GM21786 (cell line): ENCODE measurements around the gene TOB2.
A peak's percentile ranks its signal among the peaks of the same experiment; 100 is the strongest.
"Not testable (repeated sequence)": the region's sequence is repeated elsewhere in the genome, so short reads cannot be mapped to it uniquely, and the experiment has no call there.

Source experiments
- ATAC-seq: cut with Tn5 transposase; IDR thresholded peaks from one replicate; pipeline ENCODE4 v1.9.1; 2021; ENCODE audit not compliant: unreplicated experiment

Gene TOB2

GRCh38 chr22:41468381-41469217, 22.0 kb upstream of the TOB2 start, which contains the start of the genes ACO2 and PHF5A:
TSS of gene ACO2 (plus strand) at chr22:41469117. CDS start at chr22:41469147, 30 bp downstream.
TSS of gene PHF5A (minus strand) at chr22:41468692. CDS start at chr22:41468653, 39 bp downstream.
- ATAC-seq, result peak; percentile 90

- no peak for ATAC-seq
These were observed 15.3 kb upstream of the TOB2 start for GRCh38 chr22:41461901-41462300.

DNA sequence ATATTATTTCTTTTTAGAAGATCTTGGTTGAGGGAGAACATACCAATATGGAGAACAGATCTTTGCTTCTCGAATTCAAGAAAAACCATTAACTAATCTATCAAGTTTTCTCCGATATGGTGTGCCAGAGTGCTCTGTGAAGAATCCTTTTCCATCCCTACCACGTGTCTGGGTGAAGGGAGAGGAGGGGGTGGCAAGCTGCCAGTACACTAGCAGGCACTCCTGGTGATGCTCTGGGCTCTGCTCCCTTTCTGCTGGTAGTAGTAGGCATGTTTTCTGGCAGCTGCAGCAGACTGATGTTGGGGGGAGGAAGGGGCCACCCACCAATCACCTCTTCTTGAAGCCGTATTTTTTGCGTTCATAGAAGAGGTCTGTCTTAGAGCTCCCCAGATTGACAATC, 13.5 kb upstream of the TOB2 start:
- not testable (repeated sequence) for ATAC-seq

DNA sequence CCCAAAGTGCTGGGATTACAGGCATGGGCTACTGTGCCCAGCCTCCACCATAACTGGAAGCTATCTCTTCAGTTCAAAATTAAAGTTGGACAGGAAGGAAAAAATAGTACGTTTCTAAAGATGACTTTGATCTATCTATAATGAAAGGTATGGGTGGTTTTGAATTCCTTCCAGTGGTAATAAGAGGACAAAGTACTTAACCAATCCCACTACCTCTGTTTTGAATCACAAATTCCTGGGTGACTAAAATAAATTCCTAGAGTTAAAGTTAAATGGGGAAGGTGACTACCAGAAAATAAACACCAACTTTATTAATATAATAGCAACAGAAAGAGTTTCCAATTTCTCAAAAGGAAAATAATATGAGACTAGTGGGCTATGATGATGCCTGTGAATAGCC, 12.8 kb upstream of the TOB2 start:
- no peak for ATAC-seq

GRCh38 chr22:41458161-41458728, 11.6 kb upstream of the TOB2 start:
- no peak for ATAC-seq

- ATAC-seq, result peak; percentile 44
These were observed 1.7 kb upstream of the TOB2 start for GRCh38 chr22:41448189-41448808.

DNA sequence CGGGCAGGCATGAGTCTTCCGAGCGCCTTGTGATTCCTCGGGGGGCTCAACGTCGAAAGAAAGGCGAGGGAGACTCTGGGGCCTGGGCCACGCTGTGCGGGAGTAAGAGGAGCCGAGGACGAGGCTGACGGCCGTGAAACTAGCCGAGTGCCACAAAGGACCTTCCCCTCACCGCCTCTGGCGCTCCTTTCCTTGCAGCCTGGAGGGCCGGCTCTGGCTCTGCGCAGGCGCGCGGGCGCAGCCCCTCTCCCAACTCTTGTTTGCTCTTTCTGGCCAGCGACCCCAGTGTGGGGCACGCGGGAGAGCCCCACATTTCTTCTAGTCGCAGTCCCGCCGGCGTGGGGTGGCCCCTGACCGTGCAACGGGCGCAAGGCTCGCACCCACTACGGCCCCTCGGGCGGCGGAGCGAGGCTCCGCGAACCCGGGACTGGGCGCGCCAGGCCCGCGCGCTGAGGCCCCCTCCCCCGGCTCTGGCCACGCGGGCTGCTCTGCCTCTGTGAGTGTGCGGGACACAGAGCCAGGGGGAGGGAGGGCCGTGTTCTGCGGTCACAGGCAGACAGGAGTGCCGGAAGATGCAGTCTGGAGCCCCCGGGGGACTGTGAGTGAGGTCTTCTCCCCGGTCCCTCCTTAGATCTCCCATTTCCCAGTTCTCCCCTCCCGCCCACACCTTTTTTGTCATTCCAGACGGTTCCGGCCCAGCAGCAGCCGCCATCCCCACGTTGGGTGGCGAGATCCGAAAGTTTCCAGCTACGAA, 1.0 kb upstream of the TOB2 start:
- ATAC-seq, result no peak

DNA sequence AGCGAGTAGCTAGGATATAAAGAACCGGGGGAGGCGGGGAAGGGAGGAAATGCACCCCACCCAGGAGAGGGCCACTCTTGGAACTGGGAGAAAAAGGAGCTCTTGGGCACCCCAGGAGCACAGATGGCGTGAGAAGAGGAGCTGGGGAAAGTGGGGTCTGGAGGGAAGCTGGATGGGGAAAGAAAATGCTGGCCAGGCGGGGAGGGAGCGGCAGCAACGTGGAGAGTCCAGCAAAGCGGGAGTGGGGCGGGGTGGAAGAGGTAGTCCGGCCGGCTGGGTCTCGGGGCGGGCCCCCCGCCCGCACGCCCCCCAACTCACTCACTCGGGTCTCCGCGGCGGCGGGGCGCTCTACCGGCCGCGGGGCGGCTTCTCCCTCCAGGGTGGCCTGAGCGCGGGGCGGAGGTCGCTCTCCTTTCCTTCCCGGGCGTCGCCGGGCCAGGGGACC, 522 bp downstream of the TOB2 start:
- no peak for ATAC-seq

DNA sequence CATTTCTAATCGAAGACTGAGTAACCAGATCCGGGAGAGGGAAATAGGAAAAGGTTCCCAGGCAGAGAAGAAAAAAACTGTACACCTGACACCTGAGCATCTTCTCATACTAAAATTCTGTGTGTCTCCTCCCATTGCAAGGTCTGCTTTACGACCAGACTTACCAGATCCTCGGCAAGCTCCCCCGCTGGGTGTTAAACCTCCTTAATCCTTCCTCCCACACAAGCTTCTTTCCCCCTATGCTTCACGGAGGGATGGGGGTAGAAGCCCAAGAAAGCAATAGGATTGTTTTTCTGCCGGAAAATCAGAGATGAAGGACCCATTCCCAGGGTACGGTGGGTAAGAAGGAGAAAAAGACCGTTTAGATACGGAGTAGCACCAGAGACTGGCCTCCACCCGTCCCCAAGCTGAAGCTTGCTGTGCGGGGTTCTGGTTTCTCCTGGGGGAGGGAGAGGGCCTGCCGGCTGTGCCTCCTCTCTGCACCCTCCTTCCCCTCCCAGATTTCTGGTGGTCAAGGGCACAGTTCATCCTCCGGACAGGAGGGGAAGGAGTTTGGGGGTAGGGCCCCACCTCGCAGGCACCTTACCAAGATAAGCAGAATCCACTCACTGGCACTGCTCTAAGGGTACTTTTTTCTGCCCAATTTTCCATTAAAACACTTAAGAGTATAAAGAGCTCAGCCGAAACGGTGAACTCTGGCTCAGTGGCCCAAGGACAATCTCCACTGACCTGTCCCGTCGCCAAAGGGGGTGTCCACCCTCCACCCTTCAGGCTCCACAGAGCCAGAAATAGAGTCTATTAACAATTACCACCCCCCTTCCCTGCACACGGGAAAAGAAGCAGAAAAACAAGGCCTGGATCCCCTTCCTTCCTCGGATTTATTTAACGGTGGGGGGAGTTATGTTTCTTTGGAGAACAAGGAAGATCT, 1.2 kb downstream of the TOB2 start:
- ATAC-seq, result no peak

DNA sequence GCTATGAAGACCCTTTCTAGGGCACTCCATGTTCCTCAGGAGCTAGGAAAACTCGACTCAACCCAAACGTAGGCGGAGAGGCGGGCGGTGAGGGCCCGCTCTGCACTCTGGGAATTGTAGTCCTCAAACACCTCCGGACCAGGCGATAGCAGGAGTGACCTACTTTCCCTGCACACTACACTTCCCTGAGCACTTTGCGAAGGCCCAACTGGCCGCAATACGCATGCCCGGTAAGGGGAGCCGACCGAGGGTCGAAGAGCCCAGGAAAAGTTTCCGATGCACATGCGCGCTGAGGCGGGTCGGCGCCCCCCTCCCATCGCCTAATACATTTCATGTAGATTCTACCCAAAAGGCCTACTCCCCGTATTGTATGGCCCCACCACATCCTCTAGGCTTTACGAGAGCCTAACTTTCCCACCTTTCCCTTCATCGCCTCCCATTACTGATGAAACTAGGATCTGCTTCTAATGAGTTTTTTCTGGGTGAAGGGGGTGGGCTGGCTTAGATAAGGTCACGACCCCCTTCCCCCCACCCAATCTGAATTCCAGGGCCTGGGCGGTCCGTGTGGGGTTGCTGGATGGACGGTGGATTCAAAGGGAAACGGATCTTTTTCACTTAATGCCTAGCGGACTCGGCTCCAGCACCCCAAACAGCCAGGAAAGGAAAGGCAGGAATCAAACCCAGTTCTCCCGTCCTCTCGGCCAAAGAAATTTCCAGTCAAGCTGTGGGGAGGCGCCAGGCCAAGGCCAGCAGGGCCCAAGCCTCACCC, 2.1 kb downstream of the TOB2 start:
- ATAC-seq, result peak; percentile 52

- ATAC-seq, result no peak
These were observed 4.3 kb downstream of the TOB2 start for GRCh38 chr22:41442240-41442792.

GRCh38 chr22:41440511-41440910, 6.1 kb downstream of the TOB2 start:
- ATAC-seq, result not testable (repeated sequence)

- no peak for ATAC-seq
These were observed 9.4 kb downstream of the TOB2 start for GRCh38 chr22:41437198-41437597.

DNA sequence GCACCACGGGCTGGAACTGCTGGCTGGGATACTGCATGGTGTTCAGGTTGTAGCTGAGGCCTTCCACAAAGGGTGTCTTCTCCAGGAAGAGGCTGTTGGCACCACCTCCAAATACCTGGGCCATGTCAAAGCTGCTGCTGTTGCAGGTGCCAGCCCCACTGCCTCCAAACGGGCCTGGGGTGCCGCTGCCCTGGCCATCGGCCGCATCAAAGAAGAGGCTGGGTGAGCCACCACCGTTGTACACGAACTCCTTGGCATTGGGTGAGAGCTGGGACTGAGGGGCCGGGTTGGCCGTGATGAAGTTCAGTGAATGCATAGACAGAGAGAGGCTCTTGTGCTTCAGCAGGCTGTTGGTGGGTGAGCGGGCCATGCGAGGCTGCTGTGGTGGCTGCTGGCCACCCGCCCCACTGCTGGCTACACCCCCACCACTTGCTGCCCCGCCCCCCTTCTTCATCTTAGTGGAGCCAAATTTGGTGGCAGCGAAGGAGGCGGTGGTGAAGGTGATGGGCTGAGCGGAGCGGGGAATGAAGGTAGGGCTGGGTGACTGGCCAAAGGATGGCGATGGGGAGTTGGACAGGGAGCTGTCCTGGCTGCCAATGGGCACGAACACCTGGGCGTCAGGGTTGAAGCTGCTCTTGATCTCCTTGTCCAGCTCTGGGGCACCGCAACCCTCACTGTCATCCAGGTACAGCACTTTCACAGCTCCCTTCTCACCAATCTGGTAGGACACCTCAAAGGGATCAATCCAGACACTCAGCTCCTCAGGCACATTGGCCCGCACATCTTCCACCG, 10.1 kb downstream of the TOB2 start:
- no peak for ATAC-seq

DNA sequence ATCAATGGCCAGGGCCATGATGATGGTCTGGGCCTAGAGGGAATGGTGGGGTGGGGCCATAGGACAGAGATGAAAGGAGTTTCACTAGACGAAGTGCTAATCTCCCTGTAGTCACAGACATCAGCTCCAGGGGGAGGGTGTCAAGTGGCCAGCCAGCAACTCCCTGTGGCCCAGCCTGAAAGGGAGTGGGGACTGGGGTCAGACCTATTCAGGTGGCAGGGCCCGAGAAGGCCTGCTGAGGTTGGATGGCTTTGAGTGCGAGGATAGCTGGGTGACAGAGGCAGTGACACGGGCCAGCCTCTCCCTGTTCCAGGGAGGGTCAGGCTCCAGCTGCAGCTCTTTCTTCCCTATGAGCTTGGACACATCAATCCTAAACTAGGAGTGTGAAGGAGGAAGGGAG, 11.0 kb downstream of the TOB2 start:
- ATAC-seq, result no peak

DNA sequence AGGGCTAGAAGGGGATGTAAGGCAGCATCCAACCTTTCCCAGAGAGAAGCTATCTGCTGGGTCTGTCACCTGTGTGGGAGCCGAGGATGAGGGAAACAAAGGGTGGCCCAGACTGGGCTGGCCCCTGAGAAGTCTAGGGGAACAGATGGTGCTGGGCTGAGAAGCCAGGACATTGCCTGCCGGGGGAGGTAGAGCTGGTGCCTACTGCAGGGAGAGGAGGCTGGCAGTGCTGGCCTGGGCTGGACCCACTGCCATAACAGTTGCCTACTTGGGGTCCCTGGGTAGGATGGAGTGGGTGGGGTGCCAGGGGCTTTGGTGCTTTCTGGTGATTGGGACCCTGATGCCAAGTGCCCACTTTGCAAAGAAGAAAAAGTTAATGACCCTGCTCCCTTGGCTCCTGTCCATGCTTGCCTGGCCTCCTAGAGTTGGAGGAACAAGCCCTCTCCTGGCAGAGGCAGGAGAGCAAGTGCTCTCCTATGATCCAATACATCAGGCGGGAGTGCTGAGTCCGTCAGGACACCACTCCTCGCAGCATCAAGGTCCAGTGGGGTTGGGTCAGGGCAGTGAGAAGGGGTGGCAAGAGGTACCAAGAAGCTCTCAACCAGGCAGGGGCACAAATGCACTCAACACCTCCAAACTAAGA, 12.1 kb downstream of the TOB2 start:
- ATAC-seq, result not testable (repeated sequence)

DNA sequence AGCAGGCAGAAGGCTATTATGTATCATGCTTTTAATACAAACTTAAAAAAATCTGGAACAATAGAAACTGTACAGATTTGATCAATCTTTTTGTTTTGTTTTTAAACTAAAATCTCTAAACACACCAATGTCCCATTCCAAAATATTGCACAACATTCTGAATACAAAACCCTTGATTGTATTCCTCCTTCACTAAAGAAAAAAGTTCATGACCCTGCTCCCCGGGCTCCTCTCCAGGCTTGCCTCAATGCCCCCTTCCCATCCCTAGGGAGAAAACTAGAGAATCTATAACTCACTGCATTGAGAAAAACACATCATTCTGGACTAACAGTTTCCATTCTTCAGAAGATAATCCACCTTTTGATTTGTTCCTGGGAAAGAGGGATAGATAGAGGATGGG, 13.1 kb downstream of the TOB2 start:
- ATAC-seq, result not testable (repeated sequence)

GRCh38 chr22:41431656-41432055, 14.9 kb downstream of the TOB2 start:
- no peak for ATAC-seq
